ENCODE measurements around the gene SLC26A3.

Gene SLC26A3

DNA sequence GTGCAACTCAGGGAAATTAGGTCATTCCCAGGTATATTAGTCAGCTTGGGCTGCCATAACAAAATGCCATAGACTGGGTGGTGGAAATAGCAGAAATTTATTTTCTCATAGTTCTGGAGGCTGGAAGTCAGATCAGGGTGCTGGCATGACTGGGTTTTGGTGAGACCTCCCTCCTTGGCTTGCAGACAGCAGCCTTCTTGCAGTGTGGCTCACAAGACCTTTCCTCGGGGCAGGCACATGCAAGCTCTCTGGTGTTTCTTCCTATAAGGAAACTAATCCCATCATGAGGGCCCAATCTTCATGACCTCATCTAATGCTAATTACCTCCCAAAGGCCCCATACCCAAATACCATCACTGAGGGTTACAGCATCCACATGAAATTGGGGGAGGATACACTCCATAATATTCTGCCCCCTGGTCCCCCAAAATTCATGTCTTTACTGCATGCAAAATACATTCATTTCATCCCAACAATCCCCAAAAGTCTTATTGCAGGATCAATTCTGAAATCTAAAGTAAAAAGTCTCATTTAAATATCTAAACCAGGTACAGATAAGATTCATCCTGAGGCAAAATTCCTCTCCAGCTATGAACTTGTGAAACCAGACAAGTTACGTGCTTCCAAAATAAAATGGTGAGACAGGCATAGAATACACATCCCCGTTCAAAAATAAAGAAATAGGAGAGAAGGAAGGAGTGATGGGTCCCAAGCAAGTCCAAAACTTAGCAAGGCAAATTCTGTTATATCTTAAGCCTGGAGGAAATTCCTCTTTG, 76.5 kb downstream of the SLC26A3 start:
- DNase-seq (ENCODE audit: low spot score), result no peak
- TF ChIP-seq, protein P1, sequence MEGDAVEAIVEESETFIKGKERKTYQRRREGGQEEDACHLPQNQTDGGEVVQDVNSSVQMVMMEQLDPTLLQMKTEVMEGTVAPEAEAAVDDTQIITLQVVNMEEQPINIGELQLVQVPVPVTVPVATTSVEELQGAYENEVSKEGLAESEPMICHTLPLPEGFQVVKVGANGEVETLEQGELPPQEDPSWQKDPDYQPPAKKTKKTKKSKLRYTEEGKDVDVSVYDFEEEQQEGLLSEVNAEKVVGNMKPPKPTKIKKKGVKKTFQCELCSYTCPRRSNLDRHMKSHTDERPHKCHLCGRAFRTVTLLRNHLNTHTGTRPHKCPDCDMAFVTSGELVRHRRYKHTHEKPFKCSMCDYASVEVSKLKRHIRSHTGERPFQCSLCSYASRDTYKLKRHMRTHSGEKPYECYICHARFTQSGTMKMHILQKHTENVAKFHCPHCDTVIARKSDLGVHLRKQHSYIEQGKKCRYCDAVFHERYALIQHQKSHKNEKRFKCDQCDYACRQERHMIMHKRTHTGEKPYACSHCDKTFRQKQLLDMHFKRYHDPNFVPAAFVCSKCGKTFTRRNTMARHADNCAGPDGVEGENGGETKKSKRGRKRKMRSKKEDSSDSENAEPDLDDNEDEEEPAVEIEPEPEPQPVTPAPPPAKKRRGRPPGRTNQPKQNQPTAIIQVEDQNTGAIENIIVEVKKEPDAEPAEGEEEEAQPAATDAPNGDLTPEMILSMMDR (IDR thresholded peaks at IDR 0.05; ENCODE audit: extremely low read depth, missing control alignments), result no peak

DNA sequence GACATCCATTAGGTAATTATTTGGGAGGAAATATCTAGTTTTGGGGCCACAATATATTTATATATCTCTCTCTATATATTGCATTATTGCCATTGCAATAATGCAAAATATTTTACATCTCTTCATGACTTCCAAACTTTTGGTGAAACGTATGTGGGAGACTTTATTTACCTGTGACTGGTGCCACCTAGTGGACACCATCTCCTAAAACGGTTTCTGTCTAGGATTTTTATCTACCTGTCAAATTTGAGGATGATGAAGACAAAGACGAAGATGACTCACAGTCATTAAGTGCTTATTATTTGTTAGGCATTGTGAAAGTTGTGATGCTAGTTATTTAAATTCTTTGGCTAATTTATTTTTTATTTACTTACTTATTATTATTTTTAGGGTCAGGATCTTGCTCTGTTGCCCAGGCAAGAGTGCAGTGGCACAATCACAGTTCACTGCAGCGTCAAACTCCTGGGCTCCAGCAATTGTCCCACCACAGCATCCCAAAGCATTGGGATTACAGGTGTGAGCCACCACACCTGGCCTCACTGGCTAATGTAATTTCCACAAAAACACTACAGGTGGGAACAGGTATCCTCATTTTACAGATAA, 77.8 kb downstream of the SLC26A3 start:
- DNase-seq (ENCODE audit: low spot score), result peak; percentile 67

DNA sequence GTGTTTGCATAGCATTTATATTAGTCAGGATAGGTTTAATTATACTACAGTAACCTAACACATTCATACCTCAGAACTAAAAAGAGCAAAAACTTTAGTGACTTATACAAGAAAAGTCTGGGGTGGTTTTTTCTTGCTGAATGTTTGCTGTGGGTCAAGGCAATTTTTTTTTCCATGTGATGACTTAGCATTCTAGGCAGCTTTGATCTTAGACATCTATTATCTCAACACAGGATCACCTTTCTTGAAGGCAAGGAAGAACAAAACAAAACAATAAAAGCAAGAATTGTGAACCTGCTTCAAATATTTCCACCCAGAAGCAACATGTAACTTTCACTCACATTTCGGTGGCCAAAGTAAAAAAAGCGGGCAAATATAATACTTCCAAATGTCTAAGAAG, 79.8 kb downstream of the SLC26A3 start:
- TF ChIP-seq, protein P1 (IDR thresholded peaks at IDR 0.05; ENCODE audit: extremely low read depth, missing control alignments), result no peak
- no peak for DNase-seq (ENCODE audit: low spot score)

More for the DNA sequence above, 77.8 kb downstream of the SLC26A3 start:
- TF ChIP-seq, protein P1 (IDR thresholded peaks at IDR 0.05; ENCODE audit: extremely low read depth, missing control alignments), result peak; percentile 11

DNA sequence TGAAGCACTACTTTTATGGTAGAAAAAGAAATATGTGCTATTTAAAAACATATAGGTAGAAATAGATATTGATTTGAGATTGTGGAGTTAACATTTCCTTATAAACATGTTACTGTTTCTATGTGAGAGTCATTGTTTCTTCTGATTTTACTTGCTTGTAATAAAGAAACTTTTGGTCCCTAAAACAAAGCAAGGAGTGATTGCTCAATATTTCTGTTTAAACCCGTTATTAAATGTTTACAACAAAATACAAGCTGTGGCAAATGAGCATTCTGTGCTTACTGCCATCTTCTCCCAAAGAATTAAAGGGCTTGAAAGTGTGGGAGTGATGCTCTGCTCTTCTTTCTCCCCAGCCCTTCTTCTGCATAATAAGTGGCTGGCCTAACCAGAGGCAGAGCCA, 81.7 kb downstream of the SLC26A3 start:
- DNase-seq (ENCODE audit: low spot score), result no peak
- TF ChIP-seq, protein P1 (IDR thresholded peaks at IDR 0.05; ENCODE audit: extremely low read depth, missing control alignments), result no peak

DNA sequence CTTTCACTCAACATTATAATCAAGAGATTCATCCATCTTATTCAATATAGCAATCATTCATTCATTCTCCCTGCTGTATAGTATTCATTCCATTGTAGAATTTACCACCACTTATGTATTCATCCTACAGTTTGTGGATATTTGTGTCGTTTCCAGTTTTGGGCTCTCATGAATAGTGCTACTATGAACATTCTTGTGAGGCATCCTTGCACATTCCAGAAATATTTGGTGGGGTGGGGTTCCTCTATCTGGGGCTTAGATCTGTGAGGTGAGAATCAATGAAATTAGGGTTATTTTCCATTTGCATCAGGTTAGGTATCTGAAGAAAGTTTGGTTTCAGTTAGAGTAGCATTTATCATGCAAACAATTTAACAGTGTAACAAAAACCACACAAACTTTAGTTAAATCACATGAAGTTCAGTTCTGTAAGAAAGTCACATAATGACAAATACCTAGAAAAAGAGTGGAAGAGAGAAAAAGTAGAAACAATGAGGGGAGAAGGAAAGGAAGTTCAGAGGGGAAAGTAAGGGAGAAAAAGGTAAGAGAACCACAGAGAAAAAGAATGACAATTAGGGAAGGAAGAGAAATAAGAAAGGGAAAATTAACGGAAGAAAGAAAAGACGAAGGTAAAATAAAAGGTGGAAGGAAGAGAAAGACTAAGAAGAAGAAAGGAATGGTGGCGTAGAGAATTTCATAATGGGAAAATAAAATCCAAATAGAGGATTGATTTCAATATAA, 84.4 kb downstream of the SLC26A3 start:
- TF ChIP-seq, protein P1 (IDR thresholded peaks at IDR 0.05; ENCODE audit: extremely low read depth, missing control alignments), result no peak
- DNase-seq (ENCODE audit: low spot score), result no peak

DNA sequence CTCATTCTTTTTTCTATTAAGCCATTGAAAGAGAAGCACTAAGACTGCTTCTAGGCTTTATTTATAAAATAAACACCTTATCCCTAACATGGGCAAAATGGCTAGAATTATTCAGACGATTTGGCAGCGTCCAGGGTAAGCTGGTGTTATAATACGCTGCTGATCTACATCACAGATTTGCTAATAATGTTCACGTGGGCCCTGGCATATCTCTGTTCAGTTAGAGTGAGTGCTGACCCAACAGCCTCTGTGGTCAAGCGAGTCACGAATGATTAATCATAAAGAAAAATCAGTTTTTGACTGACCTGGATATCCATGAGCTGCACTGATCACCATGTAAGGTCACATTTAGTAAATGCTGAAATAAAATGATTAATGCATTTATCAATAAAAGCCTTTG, 87.5 kb downstream of the SLC26A3 start:
- no peak for DNase-seq (ENCODE audit: low spot score)
- TF ChIP-seq, protein P1 (IDR thresholded peaks at IDR 0.05; ENCODE audit: extremely low read depth, missing control alignments), result no peak

Measured in GM20000 (cell line).